Measurements from ENCODE around the gene GPANK1. TPM values are rescaled to one million over a fixed set of nuclear protein-coding genes. Genes with fewer than 3 reads are reported as not detected.
A peak's percentile ranks its signal among the peaks of the same experiment; 100 is the strongest.

Gene GPANK1
- total and polyA plus RNA-seq, 9 of the 15 experiments (the other 6 are each of a cell fraction or from before 2014, with no cell fraction given) = 32.2 to 111 (median 46.3) TPM

GRCh38 chr6:31686483-31686882 lies 21.7 kb upstream of the GPANK1 start (continued):
- TF ChIP-seq CUX1 (CRISPR knock-in tag; IDR thresholded peaks at IDR 0.05) (no peak), MTF1 (CRISPR knock-in tag; IDR thresholded peaks at IDR 0.05; ENCODE audit: borderline replicate concordance) (no peak), HDGF (IDR thresholded peaks at IDR 0.05) (peak; percentile 97), ZFPM2 (CRISPR knock-in tag; IDR thresholded peaks at IDR 0.05) (no peak), ZBTB34 (CRISPR knock-in tag; IDR thresholded peaks at IDR 0.05) (no peak), POLR2AphosphoS5 (IDR thresholded peaks at IDR 0.05; ENCODE audit: control insufficient read depth, insufficient read depth, low read depth, low read length) (peak; percentile 76; the same call in 1 of the 2 replicates), DPF2 (IDR thresholded peaks at IDR 0.05) (peak; percentile 87), TEAD2 (tag; IDR thresholded peaks at IDR 0.05) (no peak), SMARCE1 (IDR thresholded peaks at IDR 0.05) (peak; percentile 52; the same call in 1 of the 2 replicates), ZBTB7A (IDR thresholded peaks at IDR 0.05; ENCODE audit: borderline replicate concordance, control insufficient read depth, low read depth, low read length) (peak; percentile 68; the same call in 1 of the 2 replicates), ARID3A (IDR thresholded peaks at IDR 0.05; ENCODE audit: borderline replicate concordance, low read depth, low read length) (no peak), TRIM24 (IDR thresholded peaks at IDR 0.05) (0 out of 4 replicates have a peak, but pooled peaks of 1 of the 2 experiments have one; percentile 49), GTF2B (IDR thresholded peaks at IDR 0.05; ENCODE audit: extremely low read depth, insufficient read length) (no peak), BCLAF1 (IDR thresholded peaks at IDR 0.05; ENCODE audit: borderline replicate concordance in 1 of 2, control insufficient read depth in 1 of 2, low read depth in 2 of 2, low read length in 1 of 2) (no peak), PPARD (CRISPR knock-in tag; IDR thresholded peaks at IDR 0.05) (no peak), ZNF347 (CRISPR knock-in tag; IDR thresholded peaks at IDR 0.05; ENCODE audit: low read depth) (no peak)
